HPDE6-E6E7 (cell line): ENCODE measurements around the gene LBHD2.

ENCODE experiments used
- DNase-seq: peaks from one replicate; pipeline ENCODE4 v3.0.0; 2011; ENCODE audit warnings: missing footprints; ENCODE audit errors: extremely low spot score

Gene LBHD2

GRCh38 chr14:103090481-103091020 is 6.5 kb downstream of the LBHD2 start:
- DNase-seq = no peak

GRCh38 chr14:103091041-103091882 is 7.3 kb downstream of the LBHD2 start:
- DNase-seq = no peak

GRCh38 chr14:103091883-103092222 is 7.8 kb downstream of the LBHD2 start:
- DNase-seq = no peak

- DNase-seq = no peak
Observed at GRCh38 chr14:103093856-103094405, 9.9 kb downstream of the LBHD2 start.

DNA sequence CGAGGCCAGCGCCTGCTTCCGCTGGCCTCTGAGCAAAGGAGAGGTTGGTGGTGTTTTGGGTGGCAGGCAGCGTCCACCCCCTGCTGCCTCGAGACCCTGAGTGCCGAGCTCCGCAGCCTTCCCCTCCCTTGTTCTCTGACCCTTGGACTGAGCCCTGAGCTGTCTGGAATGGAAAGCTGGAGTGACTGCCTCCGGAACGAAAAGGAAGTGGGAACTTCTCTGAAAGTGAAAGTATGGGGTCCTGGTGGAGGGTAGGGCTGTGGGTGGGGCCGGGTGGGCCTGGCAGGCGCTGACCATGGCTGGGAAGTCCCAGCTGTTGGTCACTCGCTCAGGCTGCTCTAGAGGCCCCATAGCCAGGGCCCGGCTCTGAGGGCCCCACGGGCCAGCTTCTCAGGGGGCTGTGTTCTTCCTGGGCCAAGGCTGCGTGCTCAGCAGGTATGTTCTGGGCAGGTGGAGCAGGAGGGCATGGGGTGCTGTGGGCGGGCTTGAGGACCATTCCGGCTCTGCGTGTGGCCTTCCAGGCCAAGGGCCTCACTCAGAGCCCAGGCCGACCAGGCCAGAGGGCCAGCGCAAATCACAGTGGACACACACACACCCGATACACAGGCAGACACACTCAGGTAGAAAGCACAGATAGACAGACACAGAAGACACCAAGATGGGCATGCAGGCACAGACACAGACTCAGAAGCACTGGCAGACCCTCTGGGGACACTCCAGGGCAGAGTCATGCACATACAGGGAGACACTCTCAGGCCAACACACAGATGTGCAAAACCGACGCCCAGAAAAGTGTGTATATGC is 10.6 kb downstream of the LBHD2 start, which contains the start of gene EXOC3L4:
TSS of gene EXOC3L4 (plus strand) at position 320 of the 804 bp plus-strand sequence. CDS start 5,495 bp downstream, outside the sequence.
- DNase-seq = no peak

DNA sequence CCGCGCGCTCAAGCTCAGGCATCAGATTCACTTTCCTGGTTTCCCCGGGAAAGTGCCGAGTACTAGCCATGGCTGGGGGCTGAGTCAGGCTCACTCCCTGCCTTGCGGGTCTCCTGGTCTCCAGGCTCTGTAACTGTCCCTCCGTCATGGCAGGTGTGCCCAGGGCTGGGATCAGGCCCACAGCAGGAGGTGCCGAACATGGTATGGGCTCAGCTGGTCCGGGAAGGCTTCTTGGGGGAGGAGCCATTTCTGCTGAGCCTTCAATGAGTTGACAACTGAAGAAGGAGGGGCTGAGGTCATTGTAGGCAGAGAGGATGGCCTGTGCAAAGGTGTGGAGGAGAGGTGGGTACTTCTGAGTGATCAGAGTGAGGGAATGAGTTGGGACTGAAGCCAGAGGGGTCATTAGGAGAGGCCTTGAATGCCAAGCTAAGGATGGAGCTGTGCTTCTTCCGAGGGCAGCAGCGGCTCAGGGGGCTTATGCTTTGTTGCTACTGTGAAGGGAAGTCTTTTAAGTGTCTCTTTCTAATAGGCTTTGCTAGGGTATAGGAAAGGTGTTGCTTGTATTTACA is 11.3 kb downstream of the LBHD2 start:
- no peak for DNase-seq

DNA sequence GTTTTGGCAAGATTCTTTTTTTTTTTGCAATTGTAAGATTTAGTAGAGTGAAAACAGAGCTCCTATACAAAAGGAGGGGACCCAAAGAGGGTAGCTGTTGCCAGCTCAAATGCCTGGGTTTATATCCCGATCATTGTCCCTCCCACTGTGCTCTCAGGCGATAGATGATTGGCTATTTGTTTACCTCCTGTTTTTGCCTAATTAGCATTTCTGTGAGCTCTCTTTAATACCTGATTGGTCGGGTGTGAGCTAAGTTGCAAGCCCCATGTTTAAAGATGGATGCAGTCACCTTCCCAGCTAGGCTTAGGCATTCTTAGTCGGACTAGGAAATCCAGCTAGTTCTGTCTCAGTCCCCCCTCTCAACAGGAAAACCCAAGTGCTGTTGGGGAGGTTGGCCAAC is 12.4 kb downstream of the LBHD2 start:
- no peak for DNase-seq

GRCh38 chr14:103097244-103097993 is 13.4 kb downstream of the LBHD2 start:
- DNase-seq = no peak

GRCh38 chr14:103097994-103098957 is 14.3 kb downstream of the LBHD2 start:
- no peak for DNase-seq

DNA sequence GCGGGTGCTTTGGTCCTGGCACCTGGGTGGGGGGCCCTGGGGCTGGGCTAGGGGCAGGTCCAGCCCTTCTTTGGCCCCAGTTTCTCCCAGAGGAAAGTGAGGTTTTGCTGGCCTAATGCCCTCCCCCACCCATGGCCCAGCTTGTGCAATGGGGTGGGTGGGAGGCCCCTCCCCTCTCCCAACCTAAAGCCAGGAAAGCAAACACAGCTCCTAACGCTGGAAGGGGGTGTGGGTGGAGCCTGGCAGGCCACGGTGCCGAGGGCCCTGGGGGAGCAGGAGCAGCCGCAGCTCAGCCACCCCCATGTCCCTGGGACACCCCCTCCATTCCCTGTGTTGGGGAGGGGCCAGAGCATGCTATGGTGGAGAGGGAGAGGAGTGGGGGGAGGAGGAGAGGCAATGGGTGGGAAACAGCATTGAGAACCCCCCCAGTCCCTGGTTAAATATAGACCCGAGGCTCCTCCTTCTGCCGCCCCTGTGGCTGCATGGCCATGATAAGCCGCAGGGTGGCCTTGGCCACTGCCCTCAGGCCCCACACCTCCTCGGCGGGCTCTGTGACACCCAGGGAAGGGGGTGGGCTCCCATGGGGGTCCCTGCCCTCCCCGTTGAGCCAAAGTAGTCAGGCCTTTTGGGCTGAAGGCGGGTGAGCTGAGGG is 15.2 kb downstream of the LBHD2 start:
- no peak for DNase-seq

- no peak for DNase-seq
Observed at GRCh38 chr14:103099733-103100280, 15.8 kb downstream of the LBHD2 start.

DNA sequence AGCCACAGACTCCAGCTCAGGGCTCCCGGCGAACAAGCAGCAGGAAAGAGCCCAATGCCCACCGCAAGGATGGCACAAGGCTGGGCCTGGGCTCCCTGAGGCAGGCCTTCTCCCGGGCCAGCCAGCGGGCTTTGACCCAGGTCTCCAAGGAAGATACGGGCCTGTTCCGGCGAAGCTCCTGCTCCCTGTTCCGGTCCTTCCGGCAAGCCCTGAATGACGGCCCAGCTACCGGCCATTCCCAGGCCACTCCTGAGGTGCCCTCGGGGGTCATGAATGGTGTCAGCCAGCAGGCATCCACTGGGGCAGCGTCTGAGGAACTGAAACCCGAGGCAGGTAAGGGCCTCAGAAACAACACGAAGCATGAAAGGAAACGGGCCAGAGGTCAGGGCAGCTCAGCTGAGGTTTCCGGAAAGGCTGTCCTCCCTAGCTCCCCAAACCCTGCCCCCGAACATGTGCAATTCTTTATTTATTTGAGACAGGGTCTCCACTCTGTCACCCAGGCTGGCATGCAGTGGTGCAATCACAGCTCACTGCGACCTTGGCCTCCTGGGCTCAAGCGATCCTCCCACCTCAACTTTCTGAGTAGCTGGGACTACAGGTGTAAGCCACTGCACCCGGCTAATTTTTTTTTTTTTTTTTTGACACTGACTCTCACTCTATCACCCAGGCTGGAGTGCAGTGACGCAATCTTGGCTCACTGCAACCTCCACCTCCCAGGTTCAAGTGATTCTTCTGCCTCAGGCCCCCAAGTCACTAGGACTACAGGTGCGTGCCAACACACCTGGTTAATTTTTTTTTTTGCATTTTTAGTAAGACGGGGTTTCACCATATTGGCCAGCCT is 16.5 kb downstream of the LBHD2 start:
- DNase-seq = no peak

DNA sequence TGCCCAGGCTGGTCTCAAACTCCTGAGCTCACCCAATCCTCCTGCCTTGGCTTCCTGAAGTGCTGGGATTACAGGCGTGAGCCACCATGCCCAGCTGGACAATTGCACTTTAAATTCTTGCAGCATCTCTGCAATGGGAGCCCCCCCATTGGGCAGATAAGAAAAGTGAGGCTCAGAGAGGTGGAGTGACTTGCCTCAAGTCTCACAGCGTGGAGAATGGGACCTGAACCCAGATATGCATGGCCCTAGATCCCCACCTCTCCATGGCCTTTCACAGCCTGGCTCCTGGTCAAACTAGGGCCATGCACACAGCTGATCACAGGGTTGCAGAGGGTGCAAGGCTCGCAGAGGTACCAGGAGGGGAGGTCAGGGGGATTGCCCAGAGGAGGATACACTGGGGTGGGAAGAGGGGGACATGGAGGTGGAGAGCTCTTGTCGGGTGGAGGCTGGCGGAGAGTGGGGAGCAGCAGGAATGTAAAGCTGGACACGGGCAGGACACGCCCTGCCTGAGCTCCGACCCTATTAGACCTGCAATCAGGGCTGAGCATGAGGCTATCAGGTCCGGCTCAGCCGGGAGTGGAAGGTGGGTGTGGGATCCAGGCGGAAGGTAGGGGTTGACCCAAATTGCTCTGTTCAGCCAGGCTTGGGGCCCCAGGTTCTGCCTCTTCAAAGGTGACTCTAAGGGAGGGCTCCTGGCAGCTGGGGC is 17.4 kb downstream of the LBHD2 start:
- no peak for DNase-seq

- no peak for DNase-seq
Observed at GRCh38 chr14:103101963-103102688, 18.1 kb downstream of the LBHD2 start.

DNA sequence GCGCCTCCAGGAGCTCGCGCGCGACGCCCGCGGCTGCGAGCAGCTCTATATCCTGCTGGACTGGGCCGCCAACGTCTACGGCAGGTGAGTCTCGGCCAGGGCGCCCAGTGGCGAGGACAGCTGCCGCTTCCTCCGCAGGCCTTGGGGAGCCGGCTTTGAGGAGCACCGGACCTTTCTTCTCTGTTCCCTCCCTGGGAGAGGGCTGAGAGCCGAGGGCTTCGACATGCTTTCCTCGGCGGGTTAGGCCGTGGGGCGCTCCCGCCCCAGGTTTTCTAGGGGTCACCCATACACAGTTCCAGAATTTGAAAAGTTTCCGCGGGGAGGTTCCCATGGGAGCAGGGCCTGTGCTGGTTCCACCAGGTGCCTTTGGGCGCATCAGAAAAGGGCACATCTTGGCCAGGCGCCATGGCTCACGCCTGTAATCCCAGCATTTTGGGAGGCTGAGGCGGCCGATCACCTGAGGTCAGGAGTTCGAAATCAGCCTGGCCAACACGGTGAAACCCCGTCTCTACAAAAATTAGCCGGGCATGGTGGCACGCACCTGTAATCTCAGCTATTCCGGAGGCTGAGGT is 18.8 kb downstream of the LBHD2 start:
- no peak for DNase-seq
